ENCODE data around the gene NHLH1.

Gene NHLH1

GRCh38 chr1:160373696-160374095 lies 6.8 kb downstream of the NHLH1 start:
- no peak overlapping the region for H3K27ac ChIP-seq (replicated peaks)
- no peaks in the 10 kb centered on the region for H3K27me3 ChIP-seq (ENCODE audit: insufficient read depth, poor library complexity, severe bottlenecking)
- H3K4me3 ChIP-seq (replicated peaks; ENCODE audit: insufficient read depth, low read length), result no peak overlapping the region
- DNase-seq (ENCODE audit: low read depth in 1 of 2, low spot score in 1 of 2), result peak; percentile 14 to 58
- TF ChIP-seq POLR2AphosphoS5 (IDR thresholded peaks at IDR 0.05; ENCODE audit: low read depth), result no peak
- 0 out of 2 replicates have a peak, but pooled peaks have one; percentile 17 for TF ChIP-seq SPI1 (IDR thresholded peaks at IDR 0.05; ENCODE audit: borderline replicate concordance, low read depth)
- TF ChIP-seq REST (IDR thresholded peaks at IDR 0.05; ENCODE audit: insufficient replicate concordance, low read depth), result peak; percentile 97

DNA sequence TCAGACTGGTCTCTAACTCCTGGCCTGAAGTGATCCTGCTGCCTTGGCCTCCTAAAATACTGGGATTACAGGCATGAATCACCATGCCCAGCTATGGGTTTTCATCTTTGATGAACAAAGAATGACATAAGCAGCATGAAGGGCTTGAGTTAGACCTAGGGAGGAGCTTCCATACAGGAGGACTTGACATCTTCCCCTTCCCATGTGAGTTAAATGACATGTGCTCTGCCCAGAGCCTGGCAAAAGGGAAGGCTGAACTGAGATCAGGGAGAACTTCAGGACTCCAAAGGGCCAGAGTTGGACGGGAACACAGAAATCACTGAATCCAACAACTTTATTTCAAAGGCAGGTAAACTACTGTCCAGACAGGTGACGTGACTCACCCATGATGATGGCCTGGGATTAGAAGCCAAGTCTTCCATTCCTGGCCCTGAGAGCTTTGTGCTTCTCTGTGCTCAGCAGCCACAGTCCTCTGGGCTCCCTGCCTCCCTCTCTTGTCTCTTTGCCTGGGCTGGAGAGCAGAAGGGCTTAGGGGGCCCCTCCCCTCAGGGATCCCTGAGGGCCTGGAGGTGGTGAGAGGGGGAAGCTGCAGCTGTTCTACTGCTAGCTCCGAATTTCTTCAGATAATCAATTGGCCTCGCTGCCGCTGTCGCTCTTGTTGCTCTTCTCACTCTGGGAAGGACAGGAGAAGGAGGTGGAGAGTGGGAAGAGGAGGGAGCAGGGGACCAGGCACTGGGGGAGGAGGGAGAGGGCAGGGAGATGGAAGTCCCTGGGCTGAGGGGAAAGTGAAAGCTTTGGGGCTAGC lies 7.6 kb downstream of the NHLH1 start:
- Histone ChIP-seq H3K27ac (replicated peaks) (0 out of 2 replicates have a peak overlapping the region, but pooled peaks have one; percentile 56), H3K27me3 (ENCODE audit: insufficient read depth, poor library complexity, severe bottlenecking) (no peaks in the 10 kb centered on the region), H3K4me3 (replicated peaks; ENCODE audit: insufficient read depth, low read length) (no peak overlapping the region)
- DNase-seq (ENCODE audit: low read depth in 1 of 2, low spot score in 1 of 2), result no peak
- TF ChIP-seq REST (IDR thresholded peaks at IDR 0.05; ENCODE audit: insufficient replicate concordance, low read depth), result peak; percentile 48
- TF ChIP-seq CTCF (IDR thresholded peaks at IDR 0.05; ENCODE audit: insufficient read depth, low read length), result no peak

DNA sequence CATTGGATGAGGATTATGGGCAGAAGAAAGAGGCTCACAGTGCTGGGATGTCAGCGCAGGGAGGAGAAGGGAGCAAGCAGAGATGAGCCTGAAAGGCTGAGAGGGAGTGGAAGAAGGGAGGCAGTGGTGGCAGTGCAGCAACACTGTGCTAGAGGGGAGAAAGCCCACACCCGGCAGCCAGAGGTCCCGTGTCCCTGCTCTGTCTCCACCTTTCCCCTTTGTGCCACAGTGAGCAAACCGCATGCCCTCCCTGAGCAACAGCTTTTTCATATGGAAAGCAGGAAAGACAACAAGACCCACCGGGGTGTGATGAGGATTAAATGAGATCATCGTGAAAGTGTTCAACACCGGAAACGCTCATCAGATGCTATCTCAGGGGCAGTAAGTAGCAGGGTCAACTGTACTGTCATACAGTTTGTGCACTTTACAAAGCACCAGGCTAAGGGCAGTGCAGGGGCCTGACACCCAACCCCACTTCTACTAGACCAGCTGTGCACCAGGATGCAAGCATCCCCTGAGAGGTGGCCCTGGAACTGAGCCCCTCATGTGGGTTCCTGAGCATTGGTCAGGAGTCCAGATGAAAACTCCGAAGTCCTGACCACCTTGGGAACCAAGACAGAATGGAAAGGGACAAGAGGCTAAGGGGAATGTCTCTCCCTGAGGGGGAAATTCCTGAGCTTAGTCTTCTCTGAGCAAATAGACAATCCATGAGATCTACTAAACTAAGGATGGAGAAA lies 9.1 kb downstream of the NHLH1 start:
- H3K27me3 ChIP-seq (ENCODE audit: insufficient read depth, poor library complexity, severe bottlenecking), result no peaks in the 10 kb centered on the region
- TF ChIP-seq POLR2AphosphoS5 (IDR thresholded peaks at IDR 0.05; ENCODE audit: low read depth) (no peak), CTCF (IDR thresholded peaks at IDR 0.05; ENCODE audit: insufficient read depth, low read length) (no peak), REST (IDR thresholded peaks at IDR 0.05; ENCODE audit: insufficient replicate concordance, low read depth) (no peak), GABPA (IDR thresholded peaks at IDR 0.05; ENCODE audit: low read depth) (no peak), SPI1 (IDR thresholded peaks at IDR 0.05; ENCODE audit: borderline replicate concordance, low read depth) (no peak)
- H3K27ac ChIP-seq (replicated peaks), result peak overlapping the region; percentile 56
- DNase-seq (ENCODE audit: low read depth in 1 of 2, low spot score in 1 of 2), result peak in 1 of 2 experiments; percentile 23
- H3K4me3 ChIP-seq (replicated peaks; ENCODE audit: insufficient read depth, low read length), result 0 out of 2 replicates have a peak overlapping the region, but pooled peaks have one; percentile 19

All from HL-60 (cell line).